ENCODE measurements around the gene CCDC60.

Gene CCDC60

DNA sequence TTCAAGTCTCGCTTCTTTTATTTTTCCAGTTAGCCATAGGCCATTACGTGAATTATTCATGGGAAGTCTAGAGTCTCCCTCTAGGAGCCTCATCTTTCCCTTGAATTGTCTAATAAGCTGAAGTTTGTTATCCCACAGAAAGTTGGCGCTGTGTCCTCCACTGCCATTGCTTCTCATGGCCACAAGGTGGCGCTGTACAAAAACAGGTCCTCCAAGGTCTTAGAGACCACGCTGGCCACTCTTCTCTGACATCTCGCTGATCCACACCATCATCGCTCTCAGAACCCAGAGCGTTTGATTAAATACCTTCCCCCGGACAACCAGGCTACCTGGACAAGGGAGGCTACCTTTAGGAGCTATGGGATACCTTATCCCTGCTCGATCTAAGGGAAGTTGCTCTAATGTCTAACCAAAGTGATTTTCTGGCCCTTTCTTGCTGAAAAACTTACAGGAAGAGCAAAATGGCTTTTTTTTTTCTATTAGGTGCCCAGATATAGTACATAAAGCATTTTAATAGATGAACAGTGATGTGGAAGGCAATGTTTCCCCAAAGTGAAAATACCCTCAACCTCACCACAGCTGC is 110.0 kb downstream of the CCDC60 start:
- Histone ChIP-seq H3K36me3 (ENCODE audit: control insufficient read depth, insufficient read depth, low read length) (no peaks in the 10 kb centered on the region), H3K27me3 (replicated peaks; ENCODE audit: control insufficient read depth, insufficient read depth, low read length) (no peaks in the 10 kb centered on the region; the same call in 1 of the 2 replicates), H3K4me3 (replicated peaks; ENCODE audit: low read depth, low read length) (no peak overlapping the region)
- TF ChIP-seq, protein P1, sequence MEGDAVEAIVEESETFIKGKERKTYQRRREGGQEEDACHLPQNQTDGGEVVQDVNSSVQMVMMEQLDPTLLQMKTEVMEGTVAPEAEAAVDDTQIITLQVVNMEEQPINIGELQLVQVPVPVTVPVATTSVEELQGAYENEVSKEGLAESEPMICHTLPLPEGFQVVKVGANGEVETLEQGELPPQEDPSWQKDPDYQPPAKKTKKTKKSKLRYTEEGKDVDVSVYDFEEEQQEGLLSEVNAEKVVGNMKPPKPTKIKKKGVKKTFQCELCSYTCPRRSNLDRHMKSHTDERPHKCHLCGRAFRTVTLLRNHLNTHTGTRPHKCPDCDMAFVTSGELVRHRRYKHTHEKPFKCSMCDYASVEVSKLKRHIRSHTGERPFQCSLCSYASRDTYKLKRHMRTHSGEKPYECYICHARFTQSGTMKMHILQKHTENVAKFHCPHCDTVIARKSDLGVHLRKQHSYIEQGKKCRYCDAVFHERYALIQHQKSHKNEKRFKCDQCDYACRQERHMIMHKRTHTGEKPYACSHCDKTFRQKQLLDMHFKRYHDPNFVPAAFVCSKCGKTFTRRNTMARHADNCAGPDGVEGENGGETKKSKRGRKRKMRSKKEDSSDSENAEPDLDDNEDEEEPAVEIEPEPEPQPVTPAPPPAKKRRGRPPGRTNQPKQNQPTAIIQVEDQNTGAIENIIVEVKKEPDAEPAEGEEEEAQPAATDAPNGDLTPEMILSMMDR (IDR thresholded peaks at IDR 0.05; ENCODE audit: insufficient read depth, low read length, poor library complexity, severe bottlenecking), result peak; percentile 98
- DNase-seq (ENCODE audit: extremely low read depth, insufficient read length), result peak; percentile 5

DNA sequence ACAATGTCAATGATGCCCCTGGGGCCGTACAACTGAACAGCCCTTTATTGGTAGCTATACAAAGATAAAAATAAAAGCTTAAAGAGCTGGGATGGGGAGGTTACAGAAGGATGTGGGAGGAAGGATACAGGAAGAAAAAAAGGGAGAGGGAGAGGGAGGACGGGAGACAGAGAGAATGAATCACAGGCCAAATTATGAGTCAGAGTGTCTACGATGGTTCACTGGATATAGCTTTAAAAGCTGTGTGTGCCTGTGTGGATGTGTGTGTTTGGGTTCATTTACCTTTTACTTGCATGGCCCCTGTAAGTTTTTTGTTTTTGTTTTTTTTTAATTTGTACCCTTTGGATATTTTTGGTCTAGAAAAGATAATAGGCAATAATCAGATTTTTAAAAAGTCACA is 111.9 kb downstream of the CCDC60 start:
- TF ChIP-seq, protein P1 (IDR thresholded peaks at IDR 0.05; ENCODE audit: insufficient read depth, low read length, poor library complexity, severe bottlenecking), result no peak
- no peak for DNase-seq (ENCODE audit: extremely low read depth, insufficient read length)
- Histone ChIP-seq H3K27me3 (replicated peaks; ENCODE audit: control insufficient read depth, insufficient read depth, low read length) (no peaks in the 10 kb centered on the region), H3K36me3 (ENCODE audit: control insufficient read depth, insufficient read depth, low read length) (no peaks in the 10 kb centered on the region), H3K4me3 (replicated peaks; ENCODE audit: low read depth, low read length) (no peak overlapping the region)

GRCh38 chr12:119447126-119447525 is 112.6 kb downstream of the CCDC60 start:
- no peak for DNase-seq (ENCODE audit: extremely low read depth, insufficient read length)
- Histone ChIP-seq H3K4me3 (replicated peaks; ENCODE audit: low read depth, low read length) (no peak overlapping the region), H3K27me3 (replicated peaks; ENCODE audit: control insufficient read depth, insufficient read depth, low read length) (no peaks in the 10 kb centered on the region), H3K36me3 (ENCODE audit: control insufficient read depth, insufficient read depth, low read length) (no peaks in the 10 kb centered on the region)
- TF ChIP-seq, protein P1 (IDR thresholded peaks at IDR 0.05; ENCODE audit: insufficient read depth, low read length, poor library complexity, severe bottlenecking), result no peak

DNA sequence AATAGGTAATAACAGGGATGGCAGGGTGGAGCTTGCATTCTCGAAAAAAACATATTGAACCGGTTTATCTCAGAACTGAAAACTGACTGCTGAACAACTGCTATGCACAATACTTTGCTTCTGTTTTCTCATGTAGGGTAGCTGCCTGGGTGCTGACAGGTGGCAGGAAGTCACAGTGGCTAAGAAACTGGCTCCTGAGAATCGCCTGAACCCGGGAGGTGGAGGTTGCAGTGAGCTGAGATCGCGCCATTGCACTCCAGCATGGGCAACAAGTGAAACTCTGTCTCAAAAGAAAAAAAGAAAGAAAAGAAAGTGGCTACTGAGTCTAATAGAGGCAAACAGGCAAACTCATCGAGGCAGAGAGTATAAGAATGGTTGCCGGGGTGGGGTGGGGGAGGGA is 113.1 kb downstream of the CCDC60 start:
- TF ChIP-seq, protein P1 (IDR thresholded peaks at IDR 0.05; ENCODE audit: insufficient read depth, low read length, poor library complexity, severe bottlenecking), result no peak

GRCh38 chr12:119448611-119449131 is 114.1 kb downstream of the CCDC60 start:
- TF ChIP-seq, protein P1 (IDR thresholded peaks at IDR 0.05; ENCODE audit: insufficient read depth, low read length, poor library complexity, severe bottlenecking), result no peak
- H3K4me3 ChIP-seq (replicated peaks; ENCODE audit: low read depth, low read length), result no peak overlapping the region
- no peaks in the 10 kb centered on the region for H3K36me3 ChIP-seq (ENCODE audit: control insufficient read depth, insufficient read depth, low read length)
- no peaks in the 10 kb centered on the region for H3K27me3 ChIP-seq (replicated peaks; ENCODE audit: control insufficient read depth, insufficient read depth, low read length)
- DNase-seq (ENCODE audit: extremely low read depth, insufficient read length), result no peak

More for the DNA sequence above, 113.1 kb downstream of the CCDC60 start:
- Histone ChIP-seq H3K27me3 (replicated peaks; ENCODE audit: control insufficient read depth, insufficient read depth, low read length) (no peaks in the 10 kb centered on the region), H3K36me3 (ENCODE audit: control insufficient read depth, insufficient read depth, low read length) (no peaks in the 10 kb centered on the region), H3K4me3 (replicated peaks; ENCODE audit: low read depth, low read length) (no peak overlapping the region)
- DNase-seq (ENCODE audit: extremely low read depth, insufficient read length), result peak; percentile 5
